GM21619 (cell line): ENCODE data around the gene BICD1.

Source experiments
- ATAC-seq: cut with Tn5 transposase; IDR thresholded peaks from one replicate; pipeline ENCODE4 v1.9.1; 2021; ENCODE audit not compliant: unreplicated experiment

Gene BICD1

DNA sequence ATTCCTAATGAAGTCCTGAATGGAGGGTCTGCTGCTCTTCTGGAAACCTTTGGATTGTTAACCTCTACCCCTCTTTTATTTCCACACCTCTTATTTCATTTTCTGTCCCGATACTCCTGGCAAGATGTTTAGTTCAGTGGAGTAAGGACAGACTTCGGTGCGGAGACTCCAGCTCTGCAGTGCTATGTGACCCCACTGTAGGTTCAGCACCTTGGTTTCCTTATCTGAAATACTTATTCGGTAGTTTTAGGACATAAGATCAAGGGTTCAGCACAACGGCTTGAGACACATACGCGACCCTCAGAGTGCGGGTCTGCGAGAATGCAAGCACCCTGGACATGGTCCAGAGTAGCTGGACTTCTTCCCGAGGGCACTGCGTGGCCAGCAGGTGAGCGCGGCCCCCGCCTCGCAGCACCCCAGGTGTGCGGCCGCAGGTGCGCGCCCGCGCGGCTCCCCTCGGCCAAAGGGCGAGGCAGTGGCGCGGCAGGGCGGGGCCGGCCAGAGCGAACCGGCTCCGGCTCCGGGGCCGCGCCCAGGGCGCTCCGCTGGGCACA, 292.2 kb downstream of the BICD1 start:
- no peak for ATAC-seq

DNA sequence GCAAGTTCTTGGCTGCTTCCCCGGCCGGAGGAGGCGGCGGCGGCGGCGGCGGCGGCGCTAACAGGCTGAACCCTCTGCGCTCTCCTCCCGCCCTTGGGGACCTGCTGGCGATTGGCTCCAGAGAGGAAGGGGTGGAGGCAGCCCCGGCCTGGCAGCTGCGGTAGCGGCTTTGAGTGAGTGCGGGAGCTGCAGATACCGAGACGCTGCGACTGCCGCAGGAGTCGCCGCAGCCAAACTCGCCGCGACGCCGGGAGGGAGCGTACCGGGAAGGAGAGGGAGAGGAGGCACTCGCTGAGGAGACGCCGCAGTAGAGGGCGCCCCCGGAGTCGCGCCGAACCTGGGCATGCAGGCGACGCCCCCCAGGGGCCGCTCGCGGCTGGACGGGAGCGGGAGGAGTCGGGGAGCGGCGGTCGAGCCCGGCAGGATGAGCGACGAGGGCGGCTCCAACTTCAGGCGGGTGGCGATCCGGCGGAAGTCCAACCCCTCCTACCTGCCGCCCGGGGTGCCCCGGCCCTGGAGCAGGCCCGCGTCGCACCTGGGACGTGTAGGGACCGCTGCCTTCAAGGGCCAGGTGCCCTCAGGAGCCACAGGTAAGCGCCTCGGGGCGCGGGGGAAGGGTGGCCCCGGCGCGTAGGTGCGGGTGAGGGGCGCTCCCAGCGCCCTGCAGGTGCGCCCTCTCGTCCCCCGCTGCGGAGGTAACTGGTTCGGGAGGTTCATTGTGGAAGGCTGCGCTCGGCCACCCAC, 292.9 kb downstream of the BICD1 start, which contains the start of gene FGD4:
Gene FGD4, plus strand, starts transcription at position 189 of the 744 bp plus-strand sequence.
- ATAC-seq = peak; percentile 92

- ATAC-seq = no peak
These were observed 293.5 kb downstream of the BICD1 start for GRCh38 chr12:32400114-32400672.

DNA sequence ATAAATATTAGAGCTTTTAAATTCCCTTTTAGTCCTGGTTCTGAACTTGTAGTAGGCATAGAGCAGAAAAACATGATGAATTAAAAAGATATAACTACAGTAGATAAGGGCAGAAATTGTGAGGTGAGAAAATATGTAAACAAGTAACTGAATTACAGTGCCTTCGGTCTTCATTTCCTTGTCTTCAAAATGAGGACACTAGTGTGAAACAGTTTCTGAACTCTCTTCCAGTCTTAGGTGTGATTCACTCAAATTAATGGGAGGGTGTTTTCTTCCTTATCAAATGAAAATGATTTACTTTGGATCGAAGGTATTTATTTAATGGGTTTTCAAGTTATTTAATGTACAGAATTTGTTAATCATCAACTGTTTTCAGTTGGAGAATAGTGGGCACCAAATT, 294.2 kb downstream of the BICD1 start:
- no peak for ATAC-seq

GRCh38 chr12:32402170-32402569, 295.5 kb downstream of the BICD1 start:
- ATAC-seq = no peak

GRCh38 chr12:32402946-32403345, 296.3 kb downstream of the BICD1 start:
- no peak for ATAC-seq

- ATAC-seq = no peak
These were observed 301.1 kb downstream of the BICD1 start for GRCh38 chr12:32407795-32408194.

DNA sequence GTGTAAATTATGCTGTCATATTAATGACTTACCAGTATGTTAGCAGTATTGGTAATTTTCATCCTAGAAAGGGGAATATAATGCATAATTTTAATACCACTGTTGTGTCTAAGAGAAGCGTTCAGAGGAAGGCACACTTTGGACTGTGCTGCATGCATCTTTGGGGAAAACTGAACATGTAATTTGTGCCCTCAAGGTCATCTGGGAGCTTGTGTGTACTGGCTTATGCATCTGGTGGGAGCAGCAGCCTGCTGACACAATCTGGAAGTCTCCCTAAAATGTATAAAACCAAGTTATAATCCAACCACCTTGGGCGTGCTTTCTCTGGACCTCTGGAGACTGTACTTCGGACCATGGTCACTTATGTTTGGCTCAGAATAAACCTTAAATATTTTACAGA, 306.8 kb downstream of the BICD1 start:
- no peak for ATAC-seq

- ATAC-seq = no peak
These were observed 311.6 kb downstream of the BICD1 start for GRCh38 chr12:32418221-32418620.

DNA sequence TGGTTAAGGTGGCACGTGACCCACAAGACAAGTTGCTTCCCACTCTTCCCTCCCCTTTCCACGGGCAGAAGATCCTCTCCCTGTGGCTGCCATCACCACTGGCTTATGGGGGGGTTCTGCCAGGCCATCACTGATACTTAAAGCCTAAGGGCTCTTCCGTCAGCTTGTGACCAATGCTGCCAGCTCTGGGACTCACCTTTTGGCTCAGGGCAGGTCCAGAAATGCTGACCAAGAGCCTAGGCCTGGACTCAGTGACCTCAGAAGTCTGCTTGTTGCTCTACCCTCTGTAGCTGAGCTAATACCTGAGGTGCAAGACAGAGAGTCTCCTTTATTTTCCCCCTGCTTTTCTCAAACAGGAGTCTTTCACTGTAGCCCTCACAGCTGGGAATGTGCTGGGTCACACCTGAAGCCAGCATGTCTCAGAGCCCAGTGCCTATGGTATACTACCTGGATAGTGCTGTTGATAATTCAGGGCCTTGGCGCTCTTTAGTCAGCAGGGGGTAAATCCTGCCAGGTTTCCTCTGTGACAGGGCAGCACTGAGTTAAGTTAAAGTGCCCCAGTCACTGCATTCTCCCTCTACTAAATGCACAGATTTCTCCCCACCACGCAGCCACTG, 312.4 kb downstream of the BICD1 start:
- no peak for ATAC-seq

DNA sequence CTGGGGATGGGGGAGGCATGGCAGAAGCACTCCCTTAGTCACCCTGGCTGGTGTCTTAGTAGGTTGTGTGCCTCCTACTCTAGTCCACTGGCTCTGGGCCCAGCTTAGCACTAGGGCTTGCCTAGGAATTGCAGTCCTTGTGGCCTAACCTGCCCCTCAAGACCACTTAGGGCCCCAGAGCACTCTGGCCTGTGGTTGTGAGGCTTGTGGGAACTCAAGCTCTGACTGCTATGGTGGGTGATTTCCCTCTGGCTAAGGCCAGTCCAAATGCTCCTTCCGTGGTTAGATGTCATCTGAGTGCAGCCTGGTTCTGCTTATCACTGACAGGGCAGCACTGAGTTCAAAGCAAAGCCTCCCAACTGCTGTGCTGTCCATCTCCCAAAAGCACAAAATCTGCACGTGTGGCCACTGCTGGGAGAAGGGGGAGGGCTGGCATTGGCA, 312.9 kb downstream of the BICD1 start:
- ATAC-seq = no peak

DNA sequence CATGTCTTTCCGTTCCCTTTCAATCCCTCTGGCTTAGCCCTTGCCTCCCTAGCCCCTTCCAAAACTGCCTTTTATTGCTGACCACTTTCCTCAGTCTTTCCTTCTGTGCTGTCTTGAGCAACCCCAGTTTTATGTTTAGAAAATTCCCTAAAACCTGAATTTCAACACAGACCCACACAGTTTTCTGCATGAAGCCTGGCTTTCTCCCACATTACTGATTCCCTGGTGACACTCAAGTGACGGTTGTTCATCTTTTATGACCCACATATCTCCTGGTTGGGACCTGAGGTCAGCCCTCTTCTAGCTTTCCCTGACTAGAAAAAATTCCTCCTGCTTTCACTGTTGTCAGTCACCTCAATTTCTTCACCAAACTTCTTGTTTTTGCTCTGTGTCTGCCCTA, 313.7 kb downstream of the BICD1 start:
- ATAC-seq = no peak

GRCh38 chr12:32423559-32423958, 316.9 kb downstream of the BICD1 start:
- ATAC-seq = no peak

DNA sequence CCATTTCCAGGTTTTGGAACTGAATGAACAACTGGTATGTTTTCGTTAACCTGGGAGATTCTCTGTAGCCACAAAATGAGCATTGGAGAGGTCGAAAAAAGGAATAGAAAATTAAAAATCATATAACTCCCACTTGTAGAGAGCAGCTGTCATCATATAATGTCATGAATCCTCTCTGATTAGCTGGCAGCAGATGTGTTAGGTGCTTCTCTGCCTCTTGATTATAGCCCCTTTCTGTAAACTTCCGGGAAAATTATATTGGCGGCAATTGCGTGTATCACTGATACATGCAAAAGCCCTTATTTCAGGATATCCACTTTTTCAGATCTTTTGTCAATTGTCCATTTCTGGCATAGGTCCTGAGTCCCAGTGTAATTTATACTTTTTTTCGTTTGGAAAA, 324.4 kb downstream of the BICD1 start:
- ATAC-seq = no peak
